ENCODE measurements around the gene FAM240B.

FAM240B gene

DNA sequence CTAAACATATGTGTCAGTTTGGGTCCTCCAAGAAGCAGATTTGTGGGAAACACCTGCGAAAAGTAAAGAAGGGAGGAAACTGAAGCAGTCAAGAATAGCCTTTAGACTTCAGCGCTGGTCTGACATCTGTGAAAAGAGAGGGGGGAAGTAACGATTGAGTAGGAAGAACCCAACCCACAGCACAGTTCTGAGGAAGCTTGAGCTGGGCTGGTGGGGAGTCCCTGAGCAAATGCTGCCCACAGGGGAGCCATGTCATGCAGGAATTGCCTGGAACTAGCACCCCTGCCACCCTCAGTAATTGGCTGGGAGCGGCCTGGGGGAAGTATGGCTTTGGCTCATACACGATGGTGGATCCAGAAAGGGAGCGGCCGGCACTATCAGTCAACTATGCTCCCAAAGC, 20.6 kb downstream of the FAM240B start:
- no peak for DNase-seq (ENCODE audit: low read depth)

DNA sequence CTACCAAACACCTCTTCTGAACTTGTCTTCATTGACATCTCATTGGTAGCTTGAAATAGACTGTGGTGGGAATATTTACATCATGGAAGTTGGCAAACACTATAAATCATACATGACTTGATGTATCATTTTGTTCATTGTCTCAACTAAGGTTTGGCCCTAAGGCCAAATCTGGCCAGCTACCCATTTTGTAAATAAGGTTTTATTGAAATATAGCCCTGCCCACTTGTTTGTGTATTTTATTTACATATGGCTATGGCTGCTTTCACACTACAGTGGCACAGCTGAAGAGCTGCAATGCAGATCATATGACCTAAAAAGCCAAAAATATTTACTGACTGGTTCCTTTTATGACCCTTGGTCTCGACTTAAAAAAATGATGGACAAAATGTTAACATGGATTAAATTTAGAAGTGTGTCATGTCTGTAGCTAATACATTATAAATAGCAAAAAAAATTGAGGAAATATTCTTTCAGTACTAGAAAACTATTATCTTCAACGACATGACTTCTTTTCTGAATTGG, 22.1 kb downstream of the FAM240B start:
- DNase-seq (ENCODE audit: low read depth): no peak

DNA sequence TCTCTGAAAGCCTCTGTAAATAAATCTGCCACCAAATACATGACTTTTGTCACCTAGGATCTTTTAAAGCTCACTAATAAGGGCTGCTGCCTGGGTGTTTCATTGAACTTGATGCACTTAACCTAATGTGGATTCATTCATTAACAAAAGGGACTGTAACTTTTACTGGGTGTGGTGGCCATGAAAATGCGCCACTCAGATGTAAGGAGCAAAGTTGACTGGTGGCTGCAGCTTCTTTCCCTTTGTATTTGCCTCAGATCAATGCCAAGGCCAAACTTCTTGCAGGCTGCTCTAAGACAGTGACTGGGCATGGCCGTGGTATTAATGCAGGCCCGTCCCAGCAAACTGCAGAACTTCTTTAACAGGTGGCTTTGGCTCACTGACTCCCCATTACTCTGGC, 22.9 kb downstream of the FAM240B start:
- no peak for DNase-seq (ENCODE audit: low read depth)

DNA sequence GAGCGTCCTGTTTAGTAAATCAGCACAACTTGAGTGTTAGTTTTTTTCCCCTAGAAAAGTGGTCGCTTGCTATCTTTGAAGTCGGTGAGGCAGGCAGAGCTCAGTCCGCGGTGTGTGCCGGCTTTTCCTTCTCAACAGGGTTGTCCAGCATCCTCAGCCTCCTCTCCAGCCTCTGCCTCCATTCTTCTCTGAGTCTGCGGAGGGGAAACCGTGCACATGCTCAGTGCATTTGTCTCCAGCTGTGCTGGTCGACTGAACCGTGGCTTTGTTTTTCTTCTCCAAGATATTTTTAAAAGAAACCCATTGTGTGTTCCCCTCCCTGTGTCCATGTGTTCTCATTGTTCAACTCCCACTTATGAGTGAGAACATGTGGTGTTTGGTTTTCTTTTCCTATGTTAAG, 25.3 kb downstream of the FAM240B start:
- no peak for DNase-seq (ENCODE audit: low read depth)

DNA sequence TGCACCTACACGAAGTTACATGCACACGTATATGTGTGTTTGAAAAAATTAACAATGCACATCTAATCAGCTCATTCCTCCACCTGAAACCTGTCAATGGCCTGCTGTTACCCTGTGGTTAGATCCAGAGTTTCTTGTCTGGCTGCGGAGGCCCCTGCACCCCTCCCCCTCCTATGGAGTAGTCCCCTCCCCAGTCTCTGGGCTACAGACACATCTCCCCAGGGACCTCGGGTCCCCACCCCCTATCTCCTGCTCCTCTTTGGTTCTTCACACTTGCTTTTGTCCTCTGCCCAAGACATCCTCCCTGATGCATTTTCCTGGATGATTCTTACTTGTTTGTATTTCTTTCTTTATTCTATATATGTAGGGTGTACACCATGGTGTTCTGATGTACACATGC, 27.2 kb downstream of the FAM240B start:
- DNase-seq (ENCODE audit: low read depth): no peak

DNA sequence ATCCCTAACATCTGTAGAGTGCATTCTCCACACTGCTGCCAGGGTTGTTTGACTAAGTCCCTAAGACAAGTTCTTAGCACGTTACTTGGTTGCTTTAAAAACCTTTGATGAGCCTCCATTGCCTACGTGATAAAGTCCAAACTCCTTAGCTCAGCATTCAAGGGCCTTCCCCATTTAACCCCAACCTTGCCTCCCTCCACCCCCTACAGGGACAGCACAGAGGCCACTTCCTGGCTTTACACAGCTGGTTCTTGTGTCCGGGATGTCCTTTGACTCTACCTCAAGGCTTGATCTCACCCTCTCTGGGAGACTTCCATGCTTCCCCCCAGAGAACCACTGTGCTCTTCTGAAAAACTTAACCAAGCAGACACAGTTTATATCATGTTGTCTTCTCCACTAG, 29.4 kb downstream of the FAM240B start:
- DNase-seq (ENCODE audit: low read depth): no peak

DNA sequence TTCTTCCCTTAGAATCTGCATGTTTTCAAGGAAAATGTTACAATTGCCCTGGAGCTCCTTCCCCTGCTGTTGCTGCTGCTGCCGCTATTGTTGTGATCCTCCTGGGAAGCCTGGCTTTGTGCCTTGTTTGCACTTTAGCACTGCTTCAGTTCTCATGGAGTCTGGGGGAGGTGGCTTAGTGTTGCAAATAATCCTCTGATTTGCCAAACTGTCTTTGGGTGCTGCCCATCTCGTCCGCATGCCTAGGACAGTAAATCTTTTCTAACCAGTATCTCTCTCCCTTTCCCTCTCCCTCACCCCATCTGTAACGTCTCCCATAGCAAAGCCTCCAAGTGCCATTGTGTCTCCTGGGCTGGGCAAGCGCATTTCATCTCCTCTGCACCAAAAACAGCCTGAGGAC, 30.3 kb downstream of the FAM240B start:
- DNase-seq (ENCODE audit: low read depth): peak; percentile 40

DNA sequence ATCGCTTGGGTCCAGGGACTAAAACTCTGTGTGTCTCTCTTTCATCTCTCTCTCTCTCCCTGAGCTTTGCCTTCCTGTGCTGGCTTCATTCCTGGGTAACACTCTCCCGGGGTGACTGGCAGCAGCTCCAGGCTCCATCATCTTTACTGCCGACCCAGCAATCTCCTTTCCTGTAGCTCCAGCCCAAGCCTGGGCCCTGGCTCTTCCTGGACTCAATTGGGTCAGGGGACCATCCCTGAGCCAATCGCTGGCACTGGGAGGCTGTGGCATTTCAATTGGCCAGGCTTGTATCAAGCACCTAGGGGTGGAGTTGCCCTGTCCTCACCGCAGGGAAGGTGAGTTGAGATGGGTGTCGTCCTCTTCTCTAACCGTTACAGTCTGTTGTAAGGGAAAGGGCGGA, 31.9 kb downstream of the FAM240B start:
- DNase-seq (ENCODE audit: low read depth): no peak

DNA sequence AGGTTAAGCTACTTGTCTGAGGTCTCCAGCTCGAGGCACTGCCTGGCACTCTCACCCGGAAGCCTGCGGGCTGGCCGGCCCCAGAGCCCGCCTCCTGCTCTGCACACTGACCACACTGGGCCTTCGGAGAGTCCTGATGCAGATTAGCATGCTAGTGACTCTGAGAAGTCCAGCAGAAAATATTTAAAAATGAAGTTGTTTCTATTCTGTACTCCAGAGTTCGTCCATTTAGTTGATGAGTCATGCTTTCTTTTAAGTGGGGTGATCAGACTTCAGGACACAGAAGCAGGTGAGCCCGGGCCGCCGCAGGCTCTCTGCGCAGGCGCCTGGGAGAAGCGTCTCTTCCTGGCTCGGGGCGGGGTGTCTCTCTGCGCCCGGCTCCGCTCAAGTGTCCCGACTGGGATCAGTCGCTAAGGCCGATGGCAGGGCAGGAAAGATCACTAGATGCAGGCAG, 32.5 kb downstream of the FAM240B start:
- peak; percentile 61 for DNase-seq (ENCODE audit: low read depth)

DNA sequence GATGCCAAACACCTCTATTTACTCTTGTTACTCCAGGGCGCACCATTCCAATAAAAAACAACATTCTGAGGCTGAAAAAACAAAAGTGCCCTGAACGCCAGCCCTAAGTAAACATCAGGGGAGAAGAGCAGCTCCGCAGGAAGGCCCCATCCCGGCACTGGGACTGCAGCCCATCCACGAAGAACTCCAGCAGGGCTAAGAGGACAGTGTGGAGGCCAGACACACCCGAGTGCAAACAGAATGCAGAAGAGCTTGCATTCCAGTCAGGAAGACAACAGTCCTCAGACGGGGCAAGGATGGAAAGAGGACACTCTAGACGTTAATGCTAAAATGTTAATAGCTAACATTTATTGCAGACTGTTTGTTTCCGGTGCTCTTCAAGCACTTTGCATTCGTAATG, 33.0 kb downstream of the FAM240B start:
- no peak for DNase-seq (ENCODE audit: low read depth)

DNA sequence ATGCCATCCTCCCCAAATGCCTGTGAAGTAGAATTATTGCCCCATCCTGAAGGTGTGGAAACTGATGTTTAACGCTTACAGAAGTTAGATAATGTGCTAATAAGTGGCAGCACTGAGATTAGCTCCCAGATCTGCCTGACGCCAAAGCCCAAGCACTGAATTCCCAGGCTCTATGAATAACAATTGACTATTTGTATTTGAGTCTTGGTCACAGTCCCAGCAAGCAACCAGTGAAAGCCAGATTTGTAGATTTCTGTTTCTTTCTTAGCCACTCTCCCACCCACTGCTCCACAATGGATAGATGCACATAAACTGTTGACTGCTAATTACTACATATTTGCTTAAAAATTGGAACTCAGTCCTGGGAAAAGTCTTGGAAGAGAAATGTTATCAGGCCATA, 34.4 kb downstream of the FAM240B start:
- DNase-seq (ENCODE audit: low read depth): no peak

DNA sequence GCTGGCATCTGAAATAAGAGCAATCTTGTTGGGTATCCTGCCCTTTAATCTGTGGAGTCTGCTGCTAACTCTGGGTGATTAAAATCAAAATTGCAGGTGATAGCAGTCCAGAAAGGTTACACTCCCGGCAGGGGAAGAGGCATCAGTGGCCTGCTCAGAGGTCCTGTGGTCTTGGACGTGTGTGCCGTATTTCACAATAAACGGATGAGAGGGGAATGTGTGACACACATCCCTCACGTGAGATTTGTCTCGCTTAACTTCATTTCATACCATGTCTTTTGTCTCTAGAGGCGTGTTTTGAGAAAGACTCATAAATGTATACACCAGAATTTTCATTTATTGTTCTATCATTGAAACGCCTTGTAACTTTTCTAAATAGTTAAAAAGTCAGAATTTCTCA, 36.6 kb downstream of the FAM240B start:
- peak; percentile 56 for DNase-seq (ENCODE audit: low read depth)

DNA sequence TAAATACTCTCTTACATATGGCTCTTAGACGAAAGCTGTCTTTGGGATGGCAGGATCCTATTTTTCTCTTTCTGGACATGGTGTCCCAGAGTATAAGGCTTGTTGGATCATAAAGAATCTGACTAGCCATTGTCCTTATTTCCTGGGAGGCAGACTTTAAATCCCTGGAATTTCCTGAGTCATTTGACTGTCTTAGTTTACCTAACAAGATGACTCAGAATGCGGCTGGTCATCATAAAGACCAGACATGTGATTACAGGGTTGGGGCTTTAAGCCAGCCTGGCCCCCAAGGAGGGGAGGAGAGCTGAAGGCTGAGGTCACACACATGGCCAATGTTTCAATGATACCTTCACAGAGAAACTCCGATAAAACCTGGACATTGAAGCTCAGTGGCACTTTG, 37.2 kb downstream of the FAM240B start:
- DNase-seq (ENCODE audit: low read depth): peak; percentile 96

DNA sequence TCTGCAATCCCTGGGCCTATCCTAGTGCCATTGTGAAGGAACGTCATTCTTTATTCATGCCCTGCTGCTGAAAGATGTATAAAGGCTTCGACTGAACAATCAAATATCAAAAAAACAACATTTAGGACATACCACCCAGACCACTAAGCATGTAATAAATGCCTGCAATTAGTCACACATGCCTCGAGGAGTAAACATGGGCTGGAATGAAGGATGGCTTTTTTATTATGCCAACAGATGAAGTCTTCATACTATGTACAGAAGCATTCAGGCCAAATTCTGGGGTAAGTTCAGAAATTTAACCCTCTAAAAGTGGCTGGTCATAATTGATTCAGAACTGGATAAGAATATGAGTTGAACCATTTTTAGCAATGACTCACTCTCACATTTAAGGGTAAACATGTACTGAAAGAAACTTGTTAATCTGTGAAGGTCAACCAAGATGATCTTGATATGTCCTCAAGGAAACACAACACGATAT, 38.1 kb downstream of the FAM240B start:
- DNase-seq (ENCODE audit: low read depth): peak; percentile 93

DNA sequence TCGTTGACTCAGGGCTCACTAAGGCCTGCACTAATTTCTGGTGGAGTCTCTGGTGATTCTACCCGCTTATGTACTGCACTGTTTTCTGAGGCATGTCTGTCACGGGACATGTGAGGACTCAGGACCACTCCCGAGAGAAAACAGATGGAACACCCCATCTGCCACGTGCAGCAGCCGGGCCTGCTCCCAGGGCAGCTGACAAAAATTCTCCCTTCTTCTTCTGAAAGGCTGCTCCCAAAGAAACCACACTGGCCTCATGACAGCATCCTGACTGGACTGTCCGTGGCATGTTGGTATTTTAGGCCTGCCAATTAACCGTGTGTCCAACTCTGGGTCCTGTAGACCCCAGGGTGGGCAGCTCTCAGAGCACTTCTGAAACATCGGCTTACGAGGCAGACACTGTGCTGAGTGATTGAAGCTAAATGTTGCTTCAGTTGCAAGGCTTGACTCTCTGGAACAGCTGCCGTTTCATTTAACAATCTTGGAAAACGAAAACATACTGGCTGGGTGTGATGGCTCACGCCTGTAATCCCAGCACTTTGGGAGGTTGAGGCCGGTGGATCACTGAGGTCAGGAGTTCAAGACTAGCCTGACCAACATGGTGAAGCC, 39.0 kb downstream of the FAM240B start:
- no peak for DNase-seq (ENCODE audit: low read depth)

DNA sequence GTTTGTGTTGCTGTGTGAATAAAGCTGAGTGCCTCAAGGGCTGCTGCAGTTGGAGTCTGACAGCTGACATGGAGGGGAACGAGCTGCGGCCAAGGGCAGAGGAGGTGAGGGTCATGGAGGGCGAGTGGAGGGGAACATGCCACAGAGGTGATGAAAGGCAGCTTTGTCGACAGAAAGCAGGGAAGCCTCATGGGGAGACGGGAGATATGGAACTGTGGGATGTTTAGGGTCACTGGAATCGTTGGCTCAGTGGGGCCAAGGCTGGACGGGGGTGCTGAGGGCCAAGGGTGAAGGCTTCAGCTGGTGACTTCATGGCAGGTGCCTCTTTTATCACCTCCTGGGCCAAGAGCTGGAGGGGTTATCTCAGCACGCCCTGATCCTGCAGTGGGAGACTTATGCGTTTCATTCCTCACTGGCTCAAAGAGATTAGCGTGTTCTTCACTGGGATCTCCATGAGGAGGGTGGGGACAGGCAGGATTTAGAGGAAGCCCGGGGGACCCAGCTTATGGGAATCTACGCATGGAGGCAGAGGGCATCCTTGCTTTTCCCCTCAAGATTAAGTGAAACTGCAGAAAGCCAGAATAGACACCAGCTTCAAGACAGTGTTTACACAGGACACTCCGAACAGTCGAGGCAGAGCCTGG, 42.2 kb downstream of the FAM240B start:
- DNase-seq (ENCODE audit: low read depth): peak; percentile 29

DNA sequence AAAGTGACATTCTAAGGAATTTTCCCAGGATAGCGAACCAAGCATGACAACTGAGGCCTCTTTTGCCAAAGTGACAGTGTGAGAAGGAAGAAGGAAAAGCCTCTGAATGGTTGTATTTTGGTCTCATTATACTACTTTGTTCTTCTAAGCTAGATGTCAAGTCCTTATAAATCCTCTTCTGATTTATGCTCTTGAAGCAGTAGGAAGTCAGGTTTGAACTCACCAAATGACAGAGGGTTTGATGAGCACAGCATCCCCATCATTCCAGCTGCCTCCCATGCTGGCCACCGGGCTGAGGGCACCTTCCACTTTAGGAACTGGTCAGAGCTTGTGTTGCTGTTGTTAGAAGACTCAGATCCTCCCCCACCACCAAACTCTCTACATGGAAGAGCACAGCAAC, 44.1 kb downstream of the FAM240B start:
- no peak for DNase-seq (ENCODE audit: low read depth)

DNA sequence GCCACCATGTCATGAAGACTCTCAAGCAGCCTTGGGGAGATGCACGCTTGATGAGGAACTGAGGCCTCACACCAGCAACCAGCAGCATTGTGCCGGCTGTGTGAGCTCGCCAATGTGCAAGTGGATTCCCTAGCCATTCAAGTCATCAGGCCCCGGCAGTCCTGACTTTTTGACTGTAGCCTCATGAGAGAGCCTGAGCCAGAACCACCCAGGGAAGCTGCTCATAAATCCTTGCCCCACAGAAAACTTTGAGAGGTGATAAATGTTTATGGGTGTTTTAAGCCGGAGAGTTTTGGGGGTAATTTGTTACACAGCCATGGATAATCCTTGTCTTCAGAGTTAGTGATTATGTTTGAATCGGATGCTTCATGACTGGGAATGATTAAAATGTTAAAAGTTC, 44.7 kb downstream of the FAM240B start:
- no peak for DNase-seq (ENCODE audit: low read depth)

DNA sequence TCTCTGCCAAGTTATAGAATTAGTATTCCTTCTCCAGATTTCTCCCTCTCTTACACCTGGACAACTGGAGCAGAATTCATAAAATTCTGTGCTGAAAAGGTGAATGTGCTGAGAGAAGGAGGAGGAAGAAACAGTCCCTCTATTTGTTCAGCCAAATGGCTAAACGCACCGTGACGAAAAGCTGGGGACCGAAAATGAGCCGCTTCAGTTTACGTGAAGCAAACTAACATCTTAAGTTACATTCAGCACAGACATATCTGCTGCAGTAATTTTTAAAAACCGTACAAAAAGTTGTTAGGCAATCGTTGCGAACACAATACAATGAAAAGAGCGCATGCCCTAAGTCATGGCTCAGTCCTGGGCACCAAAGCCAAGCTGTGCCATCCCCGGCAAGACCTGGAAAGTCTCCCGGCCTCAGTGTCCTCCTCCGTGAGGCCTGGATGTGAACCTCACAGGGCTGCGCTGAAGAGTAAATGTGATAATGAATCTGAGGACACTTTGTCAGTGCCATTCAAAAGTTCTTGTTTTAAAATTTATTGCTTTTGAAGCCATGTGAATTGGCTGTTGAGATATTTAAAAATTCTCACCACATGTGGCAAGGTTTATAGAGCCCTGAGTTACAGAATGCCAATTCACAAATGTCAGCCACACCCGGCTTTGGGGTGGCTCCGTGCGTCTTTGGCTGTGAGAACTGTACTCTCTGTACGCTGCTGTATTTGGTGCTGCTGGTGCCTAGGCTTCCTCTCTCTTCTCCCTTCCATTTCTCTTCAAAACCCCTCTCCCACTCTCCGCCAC, 46.3 kb downstream of the FAM240B start:
- DNase-seq (ENCODE audit: low read depth): no peak

DNA sequence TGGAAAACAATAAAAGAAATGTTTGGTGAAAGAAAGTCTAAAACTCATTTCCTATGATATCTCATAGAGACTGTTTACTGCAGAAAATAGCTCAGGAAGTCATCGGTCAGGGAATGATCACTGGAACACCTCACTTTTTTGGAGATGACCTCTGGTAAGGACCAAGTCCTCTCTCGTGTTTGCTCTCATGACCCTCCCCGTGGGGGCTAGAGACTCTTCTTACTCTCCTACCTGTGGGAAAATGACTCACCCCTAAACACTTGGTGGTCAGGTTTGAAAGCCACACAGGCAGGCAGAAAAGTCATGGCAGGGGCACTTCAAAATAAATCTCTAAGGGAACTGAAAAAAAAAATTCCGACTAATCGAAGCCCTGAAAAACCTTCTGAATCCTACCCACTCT, 48.2 kb downstream of the FAM240B start:
- DNase-seq (ENCODE audit: low read depth): no peak

DNA sequence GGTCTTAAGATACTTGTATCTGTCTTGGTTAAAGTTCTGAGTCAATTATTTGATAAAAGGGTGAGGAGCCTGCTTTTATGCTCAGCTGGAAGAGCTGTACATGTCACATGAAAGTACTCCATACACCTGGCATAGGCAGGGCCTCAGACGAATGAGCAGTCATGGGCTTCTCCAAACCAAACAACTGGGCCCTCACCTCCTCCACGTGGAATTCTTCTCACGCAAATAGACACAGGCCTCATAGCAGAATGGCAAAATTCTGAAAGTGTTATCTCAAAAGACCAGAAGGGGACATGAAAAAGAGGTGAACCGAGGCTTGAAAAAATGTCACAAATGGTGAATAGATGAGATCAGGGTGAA, 48.6 kb downstream of the FAM240B start:
- DNase-seq (ENCODE audit: low read depth): no peak

DNA sequence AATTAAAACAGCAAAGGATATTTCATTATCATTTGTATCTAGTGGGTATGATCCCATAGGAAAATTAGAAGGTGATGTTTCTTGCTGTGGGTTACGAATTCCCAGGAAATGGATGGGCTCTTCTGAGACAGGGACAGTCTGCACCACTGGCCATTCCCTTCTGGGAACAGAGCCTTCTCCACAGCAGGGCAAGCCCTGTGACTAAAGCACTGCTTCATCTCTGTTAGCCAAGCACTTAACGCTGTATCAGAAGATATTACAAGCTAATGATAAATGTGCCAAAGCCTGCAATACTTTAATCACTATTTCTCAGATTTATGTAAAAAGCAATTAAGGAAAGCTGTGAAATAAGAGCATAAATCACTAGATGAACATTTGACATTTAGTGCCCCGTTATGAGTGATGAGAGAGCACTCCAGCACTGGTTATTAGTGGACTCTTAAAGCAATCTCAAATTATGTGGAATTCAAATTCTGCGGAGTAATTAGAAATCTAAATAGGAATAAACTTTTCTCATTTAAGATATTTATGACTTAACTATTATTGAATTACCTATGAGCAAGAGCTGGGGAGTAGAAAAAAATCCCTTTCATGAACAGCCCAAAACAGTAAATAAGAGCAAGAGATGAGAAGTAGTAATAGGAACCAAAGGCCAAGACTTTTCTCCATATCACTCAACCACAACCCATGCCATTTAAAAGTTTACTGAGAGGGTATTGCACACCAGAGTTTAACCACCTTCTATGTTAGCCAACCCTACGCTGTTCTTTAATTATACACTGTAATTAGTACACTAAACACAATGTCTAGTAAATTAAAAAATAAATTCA, 49.2 kb downstream of the FAM240B start:
- DNase-seq (ENCODE audit: low read depth): no peak

All from amniotic epithelial cell (primary cell).